ENCODE measurements around the gene NOL12.

Gene NOL12

GRCh38 chr22:37659897-37660708 lies 26.0 kb upstream of the NOL12 start:
- no peak for DNase-seq

DNA sequence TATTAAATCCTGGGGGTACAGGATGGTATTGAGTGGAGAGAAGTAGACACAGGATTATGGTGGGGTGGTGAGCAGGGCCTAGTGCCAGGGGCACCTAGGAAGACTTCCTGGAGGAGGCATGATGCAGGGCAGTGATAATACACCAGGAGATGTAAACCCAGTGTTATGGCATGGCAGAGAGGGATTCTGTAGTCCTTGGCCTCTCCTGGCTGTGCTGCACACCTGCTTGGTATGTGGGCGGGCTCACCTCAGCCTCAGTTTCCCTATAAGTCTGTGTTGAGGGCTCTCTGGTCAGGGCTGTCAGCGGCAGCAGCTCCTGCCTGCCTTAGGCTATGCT lies 25.5 kb upstream of the NOL12 start:
- DNase-seq, result no peak

DNA sequence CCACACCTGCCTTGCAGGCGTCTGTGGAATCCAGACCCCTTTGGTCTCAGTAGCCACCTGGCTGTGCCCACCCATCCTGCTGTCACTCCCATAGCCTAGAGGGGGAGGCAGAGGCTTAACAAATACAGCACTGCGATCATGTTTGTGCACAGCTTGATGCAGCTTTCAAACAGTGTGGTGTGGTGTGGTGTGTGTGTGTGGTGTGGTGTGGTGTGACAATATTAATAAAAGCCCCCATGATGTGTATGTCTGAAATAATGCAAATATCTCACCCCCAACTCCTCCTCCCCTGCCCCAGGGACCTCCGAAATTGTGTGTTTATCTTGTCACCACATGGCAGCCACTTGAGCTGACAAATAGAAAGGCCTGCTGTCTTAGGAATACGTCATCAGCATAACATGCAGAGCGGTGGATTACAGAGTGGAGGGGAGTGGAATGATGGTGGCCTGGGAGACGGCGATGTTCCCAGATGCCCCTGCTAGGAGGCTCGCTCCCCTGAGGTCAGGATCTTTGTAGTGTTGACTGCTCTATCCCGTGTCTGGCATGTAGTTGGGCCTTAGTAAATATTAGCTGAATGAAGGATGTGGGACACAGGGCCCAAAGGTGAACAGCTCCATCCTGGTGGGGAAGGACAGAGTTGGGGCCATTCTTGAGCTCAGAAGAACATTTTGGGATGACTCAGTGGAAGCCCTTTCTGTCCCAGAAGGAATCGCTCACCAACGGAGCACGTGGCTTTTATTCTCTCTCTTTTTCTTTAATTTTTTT lies 24.8 kb upstream of the NOL12 start:
- peak in 1 of 2 experiments; percentile 50 for DNase-seq

- no peak for DNase-seq
Observed at GRCh38 chr22:37662039-37662438, 24.1 kb upstream of the NOL12 start.

DNA sequence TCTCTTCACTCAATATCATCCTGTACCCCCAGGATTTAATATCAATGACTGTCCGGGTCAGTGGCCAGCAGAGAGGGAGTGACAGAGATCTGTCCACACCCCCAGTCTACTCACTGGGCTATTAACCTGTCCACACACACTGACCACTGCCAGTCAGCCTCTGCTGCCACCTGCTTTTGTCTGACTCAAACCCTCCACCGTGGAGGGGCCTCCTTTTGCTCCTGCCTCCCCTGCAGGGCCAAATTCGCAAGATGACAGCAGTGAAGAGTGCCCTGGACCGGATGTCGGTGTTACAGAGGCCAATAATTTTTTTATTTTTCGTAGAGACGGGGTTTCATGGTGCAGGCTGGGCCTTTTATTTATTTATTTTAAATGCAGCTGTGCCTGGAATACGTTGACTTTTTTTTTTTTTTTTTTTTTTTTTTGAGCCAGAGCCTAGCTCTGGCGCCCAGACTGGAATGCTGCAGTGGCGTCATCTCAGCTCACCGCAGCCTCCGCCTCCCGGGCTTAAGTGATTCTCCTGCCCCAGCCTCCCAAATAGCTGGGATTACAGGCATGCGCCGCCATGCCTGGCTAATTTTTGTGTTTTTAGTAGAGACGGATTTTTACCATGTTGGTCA lies 22.5 kb upstream of the NOL12 start:
- no peak for DNase-seq

GRCh38 chr22:37664249-37665101 lies 21.7 kb upstream of the NOL12 start:
- no peak for DNase-seq

DNA sequence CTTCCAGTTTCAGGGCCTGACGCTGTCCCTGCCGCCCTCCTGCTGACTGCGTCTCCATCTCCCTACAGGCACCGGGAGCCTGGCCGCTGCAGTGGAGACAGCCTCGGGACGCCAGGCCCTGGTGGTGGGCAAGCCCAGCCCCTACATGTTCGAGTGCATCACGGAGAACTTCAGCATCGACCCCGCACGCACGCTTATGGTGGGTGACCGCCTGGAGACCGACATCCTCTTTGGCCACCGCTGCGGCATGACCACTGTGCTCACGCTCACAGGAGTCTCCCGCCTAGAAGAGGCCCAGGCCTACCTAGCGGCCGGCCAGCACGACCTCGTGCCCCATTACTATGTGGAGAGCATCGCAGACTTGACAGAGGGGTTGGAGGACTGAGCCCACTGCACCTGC lies 20.7 kb upstream of the NOL12 start:
- no peak for DNase-seq

- DNase-seq, result no peak
Observed at GRCh38 chr22:37669586-37669985, 16.6 kb upstream of the NOL12 start.

- DNase-seq, result no peak
Observed at GRCh38 chr22:37672206-37672919, 13.8 kb upstream of the NOL12 start.

DNA sequence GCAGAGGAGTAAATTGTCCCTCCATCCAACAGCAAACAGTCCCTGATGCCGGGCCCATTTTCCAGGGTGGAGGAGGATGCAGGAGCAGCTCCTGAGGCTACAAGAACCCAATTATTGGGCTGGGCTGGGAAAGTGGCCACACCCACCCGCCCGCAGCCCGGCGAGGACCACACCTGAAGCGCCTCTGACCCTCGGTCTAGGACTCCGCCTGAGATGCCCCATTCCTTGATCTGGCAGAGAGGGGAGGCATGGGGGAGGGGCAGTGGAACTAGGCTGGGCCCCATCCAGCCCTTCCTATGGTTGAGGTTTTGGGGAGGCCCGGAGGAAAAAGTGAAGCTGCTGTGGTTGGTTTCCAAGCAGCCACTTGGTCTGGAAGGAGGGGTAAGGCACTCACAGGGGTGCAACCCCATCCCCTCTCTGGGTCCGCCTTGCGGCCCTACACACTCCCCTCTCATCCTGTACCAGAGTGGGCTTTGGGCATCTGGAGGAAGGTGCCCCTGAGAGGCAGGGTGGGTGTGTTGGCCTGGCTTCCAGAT lies 13.2 kb upstream of the NOL12 start:
- DNase-seq, result no peak

DNA sequence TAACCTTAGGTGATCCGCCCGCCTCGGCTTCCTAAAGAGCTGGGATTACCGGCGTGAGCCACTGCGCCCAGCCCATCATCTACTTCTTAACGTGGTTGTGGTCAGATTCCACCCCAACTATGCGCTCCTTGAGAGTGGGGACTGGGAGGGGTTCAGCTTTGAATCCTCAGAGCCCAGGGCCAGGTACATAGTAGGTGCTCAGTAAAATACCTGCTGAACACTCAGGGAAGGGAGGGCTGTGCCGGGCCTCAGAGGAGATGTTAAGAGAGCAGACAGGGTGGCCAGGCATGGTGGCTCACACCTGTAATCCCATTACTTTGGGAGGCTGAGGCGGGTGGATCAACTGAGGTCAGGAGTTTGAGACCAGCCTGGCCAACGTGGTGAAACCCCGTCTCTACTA lies 11.9 kb upstream of the NOL12 start:
- no peak for DNase-seq

- peak; percentile 37 to 83 for DNase-seq
Observed at GRCh38 chr22:37674951-37675929, 10.9 kb upstream of the NOL12 start, which contains the start of gene LGALS1. TSS of gene LGALS1 (plus strand) at chr22:37675636. CDS start at chr22:37675703, 67 bp downstream.

GRCh38 chr22:37675930-37676735 lies 10.0 kb upstream of the NOL12 start:
- DNase-seq, result no peak

- DNase-seq, result no peak
Observed at GRCh38 chr22:37676736-37677492, 9.2 kb upstream of the NOL12 start.

DNA sequence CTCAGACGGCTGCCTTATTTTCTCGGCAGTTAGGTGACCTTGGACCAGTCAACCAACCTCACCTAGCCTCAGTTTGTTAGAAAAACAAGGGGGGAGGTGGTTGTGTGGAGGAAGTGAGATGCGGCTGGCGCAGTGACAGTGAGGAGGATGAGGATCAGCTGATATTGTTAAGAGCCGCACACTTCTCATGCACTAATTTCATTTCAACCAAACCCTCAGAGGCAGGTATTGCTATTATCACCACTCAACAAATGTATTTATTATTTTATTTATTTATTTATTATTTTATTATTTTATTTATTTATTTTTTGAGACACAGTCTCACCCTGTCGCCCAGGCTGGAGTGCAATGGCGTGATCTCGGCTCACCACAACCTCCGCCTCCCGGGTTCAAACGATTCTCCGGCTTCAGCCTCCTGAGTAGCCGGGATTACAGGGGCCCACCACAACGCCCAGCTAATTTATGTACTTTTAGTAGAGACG lies 8.6 kb upstream of the NOL12 start:
- no peak for DNase-seq

DNA sequence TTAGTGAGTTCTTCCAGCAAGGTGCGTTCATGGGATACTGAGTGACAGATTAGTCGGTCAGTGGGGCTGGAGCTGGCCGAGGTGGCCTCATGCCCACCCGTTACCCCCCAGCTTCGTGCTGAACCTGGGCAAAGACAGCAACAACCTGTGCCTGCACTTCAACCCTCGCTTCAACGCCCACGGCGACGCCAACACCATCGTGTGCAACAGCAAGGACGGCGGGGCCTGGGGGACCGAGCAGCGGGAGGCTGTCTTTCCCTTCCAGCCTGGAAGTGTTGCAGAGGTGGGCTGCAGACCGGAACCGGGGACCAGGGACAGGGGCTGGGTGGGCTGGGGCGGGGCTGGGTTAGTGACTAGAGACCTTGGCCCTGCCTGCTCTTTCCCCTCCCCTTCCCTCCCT lies 7.8 kb upstream of the NOL12 start:
- no peak for DNase-seq

- no peak for DNase-seq
Observed at GRCh38 chr22:37679670-37680069, 6.5 kb upstream of the NOL12 start.

DNA sequence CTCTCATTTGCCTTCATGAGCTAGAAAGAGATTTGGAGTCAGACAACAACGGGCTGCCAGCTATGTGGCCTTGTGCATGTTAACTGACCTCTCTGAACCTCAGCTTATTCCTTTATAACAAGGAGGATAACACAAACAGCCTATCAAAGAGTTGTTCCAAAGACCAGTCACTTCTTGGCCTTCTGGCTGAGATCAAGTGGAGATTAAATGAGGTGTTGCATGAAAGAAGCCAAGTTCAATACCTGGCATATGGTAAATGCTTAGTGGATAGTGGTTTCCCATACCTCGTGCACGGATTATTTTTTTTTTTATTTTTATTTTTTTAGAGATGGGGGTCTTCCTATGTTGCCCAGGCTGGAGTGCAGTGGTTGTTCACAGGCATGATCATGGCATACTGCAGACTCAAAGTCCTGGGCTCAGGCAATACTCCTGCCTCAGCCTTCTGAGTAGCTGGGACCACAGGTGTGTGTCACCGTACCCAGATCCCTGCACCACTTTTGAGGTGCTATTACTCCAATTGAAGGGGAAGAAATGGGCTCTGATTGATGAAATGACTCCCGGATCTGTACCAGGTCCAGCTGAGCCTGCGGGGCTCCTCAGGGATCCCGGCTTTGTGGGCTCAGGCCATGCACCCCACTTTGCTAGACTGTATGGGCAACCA lies 5.8 kb upstream of the NOL12 start:
- DNase-seq, result no peak
